GM18517 (cell line): ENCODE measurements around the gene TRIM56.
"Not testable (repeated sequence)": the region's sequence is repeated elsewhere in the genome, so short reads cannot be mapped to it uniquely, and the experiment has no call there.

Source experiments
- ATAC-seq: cut with Tn5 transposase; IDR thresholded peaks from one replicate; pipeline ENCODE4 v1.9.1; 2021; ENCODE audit warnings: mild to moderate bottlenecking, moderate library complexity; ENCODE audit not compliant: unreplicated experiment

TRIM56 gene

GRCh38 chr7:101089876-101090275 is 4.6 kb downstream of the TRIM56 start:
- ATAC-seq = no peak

- not testable (repeated sequence) for ATAC-seq
Observed at GRCh38 chr7:101092266-101092905, 7.1 kb downstream of the TRIM56 start.

- no peak for ATAC-seq
Observed at GRCh38 chr7:101093906-101094305, 8.6 kb downstream of the TRIM56 start.

- ATAC-seq = no peak
Observed at GRCh38 chr7:101094376-101094775, 9.1 kb downstream of the TRIM56 start.

GRCh38 chr7:101094791-101095375 is 9.6 kb downstream of the TRIM56 start:
- ATAC-seq = no peak

GRCh38 chr7:101096331-101096956 is 11.2 kb downstream of the TRIM56 start:
- ATAC-seq = no peak

GRCh38 chr7:101096957-101097347 is 11.7 kb downstream of the TRIM56 start:
- ATAC-seq = no peak

- no peak for ATAC-seq
Observed at GRCh38 chr7:101097561-101097960, 12.3 kb downstream of the TRIM56 start.

- no peak for ATAC-seq
Observed at GRCh38 chr7:101099969-101100781, 14.9 kb downstream of the TRIM56 start.

GRCh38 chr7:101100858-101101847 is 15.9 kb downstream of the TRIM56 start:
- ATAC-seq = no peak

GRCh38 chr7:101102026-101102425 is 16.7 kb downstream of the TRIM56 start:
- no peak for ATAC-seq

GRCh38 chr7:101103701-101104100 is 18.4 kb downstream of the TRIM56 start:
- not testable (repeated sequence) for ATAC-seq

GRCh38 chr7:101104193-101104713 is 19.0 kb downstream of the TRIM56 start:
- ATAC-seq = no peak

- no peak for ATAC-seq
Observed at GRCh38 chr7:101104799-101105198, 19.5 kb downstream of the TRIM56 start.

- not testable (repeated sequence) for ATAC-seq
Observed at GRCh38 chr7:101105248-101105647, 20.0 kb downstream of the TRIM56 start.

- ATAC-seq = no peak
Observed at GRCh38 chr7:101106386-101106785, 21.1 kb downstream of the TRIM56 start.

- no peak for ATAC-seq
Observed at GRCh38 chr7:101108330-101108857, 23.1 kb downstream of the TRIM56 start.

- no peak for ATAC-seq
Observed at GRCh38 chr7:101108961-101109360, 23.7 kb downstream of the TRIM56 start.

- no peak for ATAC-seq
Observed at GRCh38 chr7:101109368-101109767, 24.1 kb downstream of the TRIM56 start.

GRCh38 chr7:101111261-101111660 is 26.0 kb downstream of the TRIM56 start:
- no peak for ATAC-seq
